ENCODE data around the gene TAF4B. TPM values are rescaled to one million over a fixed set of nuclear protein-coding genes. Genes with fewer than 3 reads are reported as not detected.
A peak's percentile ranks its signal among the peaks of the same experiment; 100 is the strongest.

TAF4B gene
- total RNA-seq, 1 donor from 2014 or later, result 3.0 TPM

DNA sequence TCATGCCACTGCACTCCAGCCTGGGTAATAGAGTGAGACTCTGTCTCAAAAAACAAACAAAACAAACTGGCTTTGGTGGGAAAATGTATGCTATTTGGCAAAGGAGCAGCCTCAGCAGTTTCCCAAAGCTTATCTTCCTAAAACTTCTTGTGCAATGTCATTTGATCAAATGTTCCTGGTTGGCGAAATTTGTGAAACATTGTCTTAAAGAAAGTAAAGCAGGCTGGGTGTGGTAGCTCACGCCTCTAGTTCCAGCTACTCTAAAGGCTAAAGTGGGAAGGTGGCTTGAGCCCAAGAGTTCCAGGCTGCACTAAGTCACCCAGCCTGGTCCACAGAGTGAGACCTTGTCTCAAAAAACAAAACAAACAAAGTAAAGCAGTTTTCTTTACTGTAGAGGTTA is 17.3 kb upstream of the TAF4B start:
- DNase-seq (ENCODE audit: low spot score in 2 of 2), result no peak
- H3K9me3 ChIP-seq, result no peaks in the 10 kb centered on the region
- no peaks in the 10 kb centered on the region for H3K27me3 ChIP-seq
- no peak overlapping the region for H3K4me3 ChIP-seq
- no peaks in the 10 kb centered on the region for H3K4me1 ChIP-seq
- intact Hi-C loops (cut with DNase I), result no loop called here
- no peaks in the 10 kb centered on the region for H3K36me3 ChIP-seq
- no peak overlapping the region for H3K27ac ChIP-seq
- TF ChIP-seq, protein P1, sequence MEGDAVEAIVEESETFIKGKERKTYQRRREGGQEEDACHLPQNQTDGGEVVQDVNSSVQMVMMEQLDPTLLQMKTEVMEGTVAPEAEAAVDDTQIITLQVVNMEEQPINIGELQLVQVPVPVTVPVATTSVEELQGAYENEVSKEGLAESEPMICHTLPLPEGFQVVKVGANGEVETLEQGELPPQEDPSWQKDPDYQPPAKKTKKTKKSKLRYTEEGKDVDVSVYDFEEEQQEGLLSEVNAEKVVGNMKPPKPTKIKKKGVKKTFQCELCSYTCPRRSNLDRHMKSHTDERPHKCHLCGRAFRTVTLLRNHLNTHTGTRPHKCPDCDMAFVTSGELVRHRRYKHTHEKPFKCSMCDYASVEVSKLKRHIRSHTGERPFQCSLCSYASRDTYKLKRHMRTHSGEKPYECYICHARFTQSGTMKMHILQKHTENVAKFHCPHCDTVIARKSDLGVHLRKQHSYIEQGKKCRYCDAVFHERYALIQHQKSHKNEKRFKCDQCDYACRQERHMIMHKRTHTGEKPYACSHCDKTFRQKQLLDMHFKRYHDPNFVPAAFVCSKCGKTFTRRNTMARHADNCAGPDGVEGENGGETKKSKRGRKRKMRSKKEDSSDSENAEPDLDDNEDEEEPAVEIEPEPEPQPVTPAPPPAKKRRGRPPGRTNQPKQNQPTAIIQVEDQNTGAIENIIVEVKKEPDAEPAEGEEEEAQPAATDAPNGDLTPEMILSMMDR (IDR thresholded peaks at IDR 0.05), result no peak

DNA sequence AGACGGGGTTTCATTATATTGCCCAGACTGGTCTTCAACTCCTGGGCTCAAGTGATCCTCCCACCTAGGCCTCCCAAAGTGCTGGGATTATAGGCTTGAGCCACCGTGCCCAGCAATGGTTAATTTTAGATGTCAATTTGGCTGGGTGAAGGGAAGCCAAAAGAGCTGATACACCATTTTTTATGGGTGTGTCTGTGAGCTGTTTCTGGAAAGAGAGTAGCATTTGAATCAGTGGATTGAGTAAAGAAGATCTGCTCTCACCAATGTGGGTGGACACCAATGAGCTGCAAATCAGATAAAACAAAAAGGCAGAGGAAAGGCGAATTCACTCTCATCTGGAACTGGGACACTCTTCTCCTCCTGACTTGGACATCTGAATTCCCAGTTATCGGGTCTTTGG is 16.1 kb upstream of the TAF4B start:
- Histone ChIP-seq H3K9me3 (no peaks in the 10 kb centered on the region), H3K27ac (no peak overlapping the region), H3K4me3 (no peak overlapping the region), H3K4me1 (no peaks in the 10 kb centered on the region), H3K36me3 (no peaks in the 10 kb centered on the region), H3K27me3 (no peaks in the 10 kb centered on the region)
- DNase-seq (ENCODE audit: low spot score in 2 of 2), result no peak
- intact Hi-C loops (cut with DNase I), result no loop called here
- TF ChIP-seq, protein P1 (IDR thresholded peaks at IDR 0.05), result no peak

DNA sequence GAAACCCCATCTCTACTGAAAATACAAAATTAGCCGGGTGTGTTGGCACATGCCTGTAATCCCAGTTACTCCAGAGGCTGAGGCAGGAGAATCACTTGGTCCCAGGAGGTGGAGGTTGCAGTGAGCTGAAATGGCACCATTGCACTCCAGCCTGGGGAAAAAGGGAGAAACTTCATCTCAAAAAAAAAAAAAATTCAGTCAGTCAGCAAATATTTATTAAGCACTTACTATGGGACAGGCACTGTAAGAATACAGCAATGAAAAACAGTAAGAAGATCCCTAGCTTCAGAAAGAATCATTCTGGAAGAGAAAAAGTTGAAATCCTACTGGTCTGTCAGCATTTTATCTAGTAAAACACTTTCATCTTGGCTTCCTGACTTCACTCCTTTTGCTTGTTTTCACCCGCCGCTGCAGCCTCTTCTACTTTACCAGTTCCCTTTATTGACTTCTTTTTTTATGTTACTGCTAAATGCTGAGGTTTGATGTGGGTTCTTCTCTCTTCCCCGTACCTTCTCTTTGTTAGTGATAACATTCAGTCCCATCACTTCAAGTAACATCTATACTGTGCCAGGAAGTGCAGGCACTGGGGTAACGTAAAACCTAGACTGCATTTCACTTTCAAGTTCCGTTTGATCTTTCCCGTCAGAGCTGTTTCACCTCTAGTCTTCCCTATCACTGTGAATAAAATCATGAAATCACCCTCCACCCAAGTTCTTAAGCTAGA is 10.8 kb upstream of the TAF4B start:
- H3K27me3 ChIP-seq, result no peaks in the 10 kb centered on the region
- intact Hi-C loops (cut with DNase I), result no loop called here
- TF ChIP-seq, protein P1 (IDR thresholded peaks at IDR 0.05), result no peak

DNA sequence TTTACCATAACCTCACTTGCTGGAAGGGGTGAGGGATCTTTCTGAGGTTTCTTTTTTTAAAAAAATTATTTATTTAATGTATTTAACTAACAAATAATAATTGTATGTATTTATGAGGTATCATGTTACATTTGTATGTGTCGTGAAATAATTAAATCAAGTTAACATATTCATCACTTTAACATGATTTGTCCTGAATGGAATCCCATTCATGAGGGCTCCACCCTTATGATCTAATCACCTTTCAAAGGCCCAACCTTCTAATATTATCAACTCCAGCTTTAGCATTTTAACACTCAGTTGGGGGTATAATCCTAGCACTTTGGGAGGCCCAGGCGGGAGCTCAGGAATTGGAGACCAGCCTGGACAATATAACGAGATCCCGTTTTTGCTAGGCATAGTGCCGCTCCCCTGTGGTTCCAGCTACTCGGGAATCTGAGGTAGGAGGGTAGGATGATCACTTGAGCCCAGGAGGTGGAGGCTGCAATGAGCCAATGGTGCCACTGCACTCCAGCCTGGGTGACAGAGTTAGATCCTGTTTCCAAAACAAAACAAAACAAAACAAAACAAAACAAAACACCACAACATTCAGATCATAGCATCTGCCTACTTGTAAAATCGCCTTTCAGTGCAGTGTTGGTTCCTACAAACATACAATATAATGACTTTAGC is 1.1 kb upstream of the TAF4B start:
- TF ChIP-seq, protein P1 (IDR thresholded peaks at IDR 0.05), result no peak
- Histone ChIP-seq H3K4me1 (peaks cover 0 to 7% of the 10 kb centered on the region in 2 donors), H3K9me3 (no peaks in the 10 kb centered on the region), H3K4me3 (peak overlapping the region in 1 of 2 donors; percentile 96), H3K27ac (no peak overlapping the region), H3K36me3 (no peaks in the 10 kb centered on the region), H3K27me3 (no peaks in the 10 kb centered on the region)
- DNase-seq (ENCODE audit: low spot score in 2 of 2), result no peak
- intact Hi-C loops (cut with DNase I), result loop anchor here (10.0 kb wide), 2 partner anchors 870 to 990 kb away; partner anchors contain the start of gene ZNF521

More for the DNA sequence above, 10.8 kb upstream of the TAF4B start:
- H3K27ac ChIP-seq, result no peak overlapping the region
- H3K36me3 ChIP-seq, result no peaks in the 10 kb centered on the region
- DNase-seq (ENCODE audit: low spot score in 2 of 2), result no peak
- H3K4me3 ChIP-seq, result no peak overlapping the region
- H3K4me1 ChIP-seq, result no peaks in the 10 kb centered on the region
- H3K9me3 ChIP-seq, result no peaks in the 10 kb centered on the region

DNA sequence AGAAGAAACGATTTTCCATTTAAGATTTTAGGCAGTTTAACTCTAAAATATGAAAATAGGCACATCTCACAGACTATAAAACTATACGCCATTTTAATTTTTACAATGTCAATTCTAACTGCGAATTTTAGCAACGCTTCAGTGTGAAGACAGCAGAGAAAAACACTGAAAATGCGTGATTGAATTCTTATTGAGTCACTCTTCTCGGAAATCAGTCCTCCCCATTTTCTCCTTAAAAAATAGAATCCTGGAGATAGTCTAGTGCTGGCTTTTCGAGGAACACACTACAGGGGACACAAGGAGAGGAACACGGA is 373 bp upstream of the TAF4B start:
- Histone ChIP-seq H3K4me1 (peaks cover 0 to 7% of the 10 kb centered on the region in 2 donors), H3K9me3 (no peaks in the 10 kb centered on the region), H3K36me3 (no peaks in the 10 kb centered on the region), H3K27me3 (no peaks in the 10 kb centered on the region), H3K27ac (peak overlapping the region in 1 of 2 donors; percentile 66), H3K4me3 (peak overlapping the region; percentile 80 to 96)
- DNase-seq (ENCODE audit: low spot score in 2 of 2), result no peak
- intact Hi-C loops (cut with DNase I), result loop anchor here (1.0 to 10.0 kb wide), 5 partner anchors 136 to 991 kb away; partner anchors contain the start of genes SS18 and ZNF521
- TF ChIP-seq, protein P1 (IDR thresholded peaks at IDR 0.05), result no peak
